Parathyroid adenoma (tissue), 2 donors: ENCODE results near the gene MT1F.
"Not testable (repeated sequence)": the region's sequence is repeated elsewhere in the genome, so short reads cannot be mapped to it uniquely, and the experiment has no call there.

ENCODE experiments used
- H2AFZ ChIP-seq: fragments of 300-600 bp; sonication (generic); one replicate; pipeline ENCODE4 v1.7.0; 2017; ENCODE audit warnings: antibody characterized with exemption, mild to moderate bottlenecking
- H3K27ac ChIP-seq: fragments of 300-600 bp; sonication (generic); one replicate; pipeline ENCODE4 v1.7.0; 2017
- H3K27me3 ChIP-seq: fragments of 300-600 bp; sonication (generic); one replicate; pipeline ENCODE4 v1.7.0; 2017; ENCODE audit warnings: low read length; ENCODE audit not compliant: control insufficient read depth, insufficient read depth
- H3K36me3 ChIP-seq: fragments of 300-600 bp; sonication (generic); one replicate; pipeline ENCODE4 v1.7.0; 2017; ENCODE audit warnings: low read length; ENCODE audit not compliant: control insufficient read depth, insufficient read depth
- H3K4me1 ChIP-seq: fragments of 300-600 bp; sonication (generic); one replicate; pipeline ENCODE4 v1.7.0; 2017; ENCODE audit warnings: control low read depth
- H3K4me2 ChIP-seq: fragments of 300-600 bp; sonication (generic); one replicate; pipeline ENCODE4 v1.7.0; 2017; ENCODE audit warnings: low read length
- H3K4me3 ChIP-seq: fragments of 300-600 bp; sonication (generic); one replicate; pipeline ENCODE4 v1.7.0; 2017; ENCODE audit warnings: low read depth, low read length
- H3K79me2 ChIP-seq: fragments of 300-600 bp; sonication (generic); one replicate; pipeline ENCODE4 v1.7.0; 2017; ENCODE audit warnings: control low read depth
- H3K9ac ChIP-seq: fragments of 300-600 bp; sonication (generic); one replicate; pipeline ENCODE4 v1.7.0; 2017; ENCODE audit warnings: mild to moderate bottlenecking
- H3K9me3 ChIP-seq: fragments of 300-600 bp; sonication (generic); one replicate; pipeline ENCODE4 v1.7.0; 2017; ENCODE audit warnings: low read length; ENCODE audit not compliant: control insufficient read depth
- CTCF ChIP-seq: fragments of 300-600 bp; sonication (generic); IDR thresholded peaks from one replicate; pipeline ENCODE4 v1.7.0; 2017; ENCODE audit warnings: antibody characterized with exemption, mild to moderate bottlenecking
- donor health status: primary hyperparathyroidism.

Gene MT1F

GRCh38 chr16:56620339-56620897, 37.3 kb upstream of the MT1F start:
- no peaks in the 10 kb centered on the region for H3K9me3 ChIP-seq
- no peak overlapping the region for H3K27ac ChIP-seq
- peaks cover 6% of the 10 kb centered on the region for H3K4me1 ChIP-seq
- no peaks in the 10 kb centered on the region for H3K36me3 ChIP-seq
- H3K4me3 ChIP-seq, result no peak overlapping the region
- no peaks in the 10 kb centered on the region for H3K27me3 ChIP-seq
- H2AFZ ChIP-seq, result no peak overlapping the region
- H3K4me2 ChIP-seq, result no peak overlapping the region
- no peaks in the 10 kb centered on the region for H3K79me2 ChIP-seq
- TF ChIP-seq CTCF, result no peak
- no peak overlapping the region for H3K9ac ChIP-seq

- not testable (repeated sequence) for H3K4me1 ChIP-seq, H3K27ac ChIP-seq
Measured at GRCh38 chr16:56621665-56622445, 35.9 kb upstream of the MT1F start.

GRCh38 chr16:56623184-56623583, 34.6 kb upstream of the MT1F start:
- H3K9me3 ChIP-seq, H3K9ac ChIP-seq, H3K4me1 ChIP-seq, H3K36me3 ChIP-seq, H3K27ac ChIP-seq, H2AFZ ChIP-seq, H3K4me3 ChIP-seq, H3K4me2 ChIP-seq, H3K79me2 ChIP-seq, H3K27me3 ChIP-seq: not testable (repeated sequence)

More at GRCh38 chr16:56621665-56622445, 35.9 kb upstream of the MT1F start:
- H3K27me3 ChIP-seq, H3K9ac ChIP-seq, H3K4me2 ChIP-seq, H2AFZ ChIP-seq, H3K9me3 ChIP-seq, H3K36me3 ChIP-seq, H3K4me3 ChIP-seq, H3K79me2 ChIP-seq: not testable (repeated sequence)

- no peak overlapping the region for H3K4me3 ChIP-seq
- H3K36me3 ChIP-seq, result no peaks in the 10 kb centered on the region
- H3K4me1 ChIP-seq, result no peaks in the 10 kb centered on the region
- TF ChIP-seq CTCF, result no peak
- no peak overlapping the region for H3K4me2 ChIP-seq
- H2AFZ ChIP-seq, result no peak overlapping the region
- H3K9me3 ChIP-seq, result no peaks in the 10 kb centered on the region
- no peak overlapping the region for H3K9ac ChIP-seq
- no peaks in the 10 kb centered on the region for H3K79me2 ChIP-seq
- no peak overlapping the region for H3K27ac ChIP-seq
- no peaks in the 10 kb centered on the region for H3K27me3 ChIP-seq
Measured at GRCh38 chr16:56623637-56624036, 34.1 kb upstream of the MT1F start.

GRCh38 chr16:56625140-56625942, 32.4 kb upstream of the MT1F start, which contains the start of gene MT1E:
MT1E (plus strand) TSS chr16:56625781; CDS start chr16:56625852, 71 bp downstream.
- peak within 1 kb of the TSS; percentile 90 for H2AFZ ChIP-seq
- peak within 1 kb of the TSS; percentile 75 for H3K4me2 ChIP-seq
- H3K27me3 ChIP-seq, result no peaks in the 10 kb centered on the region
- no peaks in the 10 kb centered on the region for H3K9me3 ChIP-seq
- TF ChIP-seq CTCF, result no peak
- H3K36me3 ChIP-seq, result no peaks in the 10 kb centered on the region
- H3K79me2 ChIP-seq, result no peaks in the 10 kb centered on the region
- peak within 1 kb of the TSS; percentile 65 for H3K27ac ChIP-seq
- H3K4me3 ChIP-seq, result peak within 1 kb of the TSS; percentile 57
- peak within 1 kb of the TSS; percentile 1 for H3K9ac ChIP-seq
- H3K4me1 ChIP-seq, result no peaks in the 10 kb centered on the region
